K562 (cell line): ENCODE data around the gene ZNF487. TPM values are rescaled to one million over a fixed set of nuclear protein-coding genes. Genes with fewer than 3 reads are reported as not detected.

ENCODE experiments used
- CGGBP1 ChIP-seq: fragments of 250-450 bp; sonication (Bioruptor Pico); IDR thresholded peaks from 2 replicates; pipeline ENCODE4 v1.9.0; 2021; ENCODE audit warnings: mild to moderate bottlenecking
- E2F8 ChIP-seq: fragments of 450-650 bp; IDR thresholded peaks from 2 replicates; pipeline ENCODE4 v1.7.1; 2018; ENCODE audit warnings: mild to moderate bottlenecking, low read depth; ENCODE audit not compliant: partially characterized antibody
- HDAC2 ChIP-seq: fragments of 450-650 bp; IDR thresholded peaks from 2 replicates; pipeline ENCODE4 v1.6.1; 2016; ENCODE audit warnings: mild to moderate bottlenecking
- PHB2 ChIP-seq: fragments of 450-650 bp; IDR thresholded peaks from 2 replicates; pipeline ENCODE4 v1.6.1; 2017; ENCODE audit warnings: low read depth
- POLR2A ChIP-seq: fragments of 450-650 bp; conservative IDR thresholded peaks from 2 replicates; pipeline ENCODE4 v1.6.1; 2016
- RBM22 ChIP-seq: fragments of 200-400 bp; formaldehyde crosslinking; IDR thresholded peaks from 2 replicates; pipeline ENCODE4 v1.6.1; 2018; ENCODE audit warnings: low read length, low read depth; ENCODE audit not compliant: poor library complexity, severe bottlenecking
- SNIP1 ChIP-seq: fragments of 450-650 bp; IDR thresholded peaks from 2 replicates; pipeline ENCODE4 v1.7.1; 2017; ENCODE audit warnings: low read depth, mild to moderate bottlenecking
- TAF9B ChIP-seq: fragments of 450-650 bp; IDR thresholded peaks from 2 replicates; pipeline ENCODE4 v1.6.1; 2018; ENCODE audit warnings: mild to moderate bottlenecking; ENCODE audit not compliant: partially characterized antibody
- THAP7 ChIP-seq: fragments of 250-450 bp; sonication (Bioruptor Pico); IDR thresholded peaks from 2 replicates; pipeline ENCODE4 v1.5.0; 2021
- ZBTB2 ChIP-seq: fragments of 450-650 bp; IDR thresholded peaks from 2 replicates; pipeline ENCODE4 v1.6.1; 2016; ENCODE audit warnings: antibody characterized with exemption
- ZKSCAN3 ChIP-seq: fragments of 250-450 bp; sonication (Bioruptor Pico); IDR thresholded peaks from 2 replicates; pipeline ENCODE4 v1.4.0; 2020
- ZNF24 ChIP-seq: fragments of 450-650 bp; IDR thresholded peaks from 2 replicates; pipeline ENCODE4 v1.6.1; 2016
- ZNF668 ChIP-seq: fragments of 250-450 bp; sonication (Bioruptor Pico); IDR thresholded peaks from 2 replicates; pipeline ENCODE4 v1.8.0; 2022; ENCODE audit warnings: mild to moderate bottlenecking, inconsistent platforms
- polyA plus RNA-seq, 8 experiments: library from polyadenylated mRNA; depleted of rRNA in 4 of 8; stranded (reverse) in 5 of 8; unstranded in 3 of 8; fragments of >200 nt; fragmentation: Nextera tagmentation in 2 of 8; fragmentation: Illumina TruSeq in 1 of 8; extraction: Ambion mirVana in 2 of 8; extraction: Trizol in 1 of 8; gene quantifications; 2 replicates each; pipeline versions ENCODE4 v1.2.1 to v1.2.3, GENCODE V29; 2011 to 2014; ENCODE audit warnings: inconsistent platforms in 1 of 8, missing spikeins in 1 of 8
- total RNA-seq, 7 experiments: library from RNA; depleted of rRNA in 6 of 7; stranded (reverse); fragments of >200 nt in 6 of 7; fragmentation: Illumina TruSeq in 2 of 7; extraction: Trizol in 2 of 7; gene quantifications; 2 replicates each; pipeline versions ENCODE4 v1.2.1 to v1.2.3, GENCODE V29; 2011 to 2021; ENCODE audit warnings: low replicate concordance in 1 of 7

The ZNF487 gene
- total and polyA plus RNA-seq, 9 of the 15 experiments (the other 6 are each of a cell fraction or from before 2014, with no cell fraction given), result 1.9 to 6.5 (median 4.2) TPM

DNA sequence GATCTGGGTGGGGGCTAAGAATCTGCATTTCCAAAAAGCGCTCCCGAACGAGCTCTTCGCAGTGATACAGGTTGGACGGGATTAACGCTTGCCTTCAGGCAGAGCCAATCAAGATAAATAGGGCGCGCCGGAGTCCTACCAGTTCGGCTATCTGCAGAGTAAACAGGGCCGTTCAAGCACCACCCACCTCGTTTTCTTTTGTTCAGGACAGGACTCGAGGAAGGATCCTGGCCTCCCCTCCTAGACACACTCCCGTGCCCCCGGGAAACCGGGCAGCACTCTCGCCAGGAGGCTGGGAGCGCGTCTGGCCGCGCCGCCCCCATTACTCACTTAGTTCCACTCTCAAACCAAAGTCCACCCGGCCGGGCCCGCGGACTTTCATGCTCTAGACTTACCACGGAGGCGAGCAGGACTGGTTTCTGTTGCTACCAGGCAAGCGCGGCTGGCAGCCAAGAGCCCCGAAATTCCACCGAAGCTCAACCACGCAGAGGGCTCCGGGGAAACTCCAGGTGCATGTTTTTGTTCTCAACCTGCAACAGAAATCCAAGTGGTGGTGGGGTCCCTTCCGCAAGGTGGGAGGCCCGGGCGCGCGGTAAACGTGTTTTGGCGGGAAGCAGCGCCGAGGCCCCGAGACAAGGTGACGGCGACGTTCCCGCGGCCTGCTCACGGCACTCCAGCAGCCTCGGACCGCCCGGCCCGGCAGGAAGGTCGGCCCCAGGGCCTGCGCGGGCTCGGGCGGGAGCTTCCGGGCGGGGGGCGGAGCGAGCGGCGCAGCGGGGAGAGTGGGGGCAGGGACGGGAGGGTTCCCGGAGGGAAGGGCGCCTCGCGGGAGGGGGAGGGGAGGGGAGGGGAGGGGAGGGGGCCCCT, 40.6 kb upstream of the ZNF487 start (continued):
- TF ChIP-seq ZKSCAN3 (CRISPR knock-in tag), result no peak
- TF ChIP-seq ZNF24, result peak; percentile 48
- 0 out of 2 replicates have a peak, but pooled peaks have one; percentile 4 for TF ChIP-seq HDAC2
- TF ChIP-seq RBM22, result peak; percentile 96
- peak; percentile 23; the same call in 1 of the 2 replicates for TF ChIP-seq ZBTB2
- no peak for TF ChIP-seq PHB2
- peak; percentile 82 for TF ChIP-seq POLR2A
- TF ChIP-seq ZNF668, result no peak
- TF ChIP-seq SNIP1, result no peak
- TF ChIP-seq THAP7 (CRISPR knock-in tag), result 0 out of 2 replicates have a peak, but pooled peaks have one; percentile 14
- TF ChIP-seq CGGBP1, result peak; percentile 53; the same call in 1 of the 2 replicates
- peak; percentile 54 for TF ChIP-seq TAF9B
- TF ChIP-seq E2F8, result peak; percentile 85
